ENCODE results near the gene COL26A1.

DNA sequence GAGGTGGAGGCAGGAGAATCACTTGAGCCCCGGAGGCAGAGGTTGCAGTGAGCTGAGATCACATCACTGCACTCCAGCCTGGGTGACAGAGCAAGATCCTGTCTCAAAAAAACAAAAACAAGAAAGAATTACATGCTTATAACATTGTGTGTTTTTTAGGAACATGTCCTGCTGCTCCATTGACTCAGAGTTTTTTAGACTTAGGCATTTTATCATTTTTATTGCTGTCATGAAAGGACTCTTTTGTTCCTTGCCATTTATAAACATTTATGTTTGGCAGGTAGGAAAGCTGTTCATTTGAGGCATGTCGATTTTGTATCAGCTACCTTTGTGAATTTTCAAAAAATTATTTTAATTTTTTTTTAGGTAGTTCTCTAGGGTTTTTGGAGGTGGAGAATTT, 20.3 kb downstream of the COL26A1 start:
- TF ChIP-seq, protein P1, sequence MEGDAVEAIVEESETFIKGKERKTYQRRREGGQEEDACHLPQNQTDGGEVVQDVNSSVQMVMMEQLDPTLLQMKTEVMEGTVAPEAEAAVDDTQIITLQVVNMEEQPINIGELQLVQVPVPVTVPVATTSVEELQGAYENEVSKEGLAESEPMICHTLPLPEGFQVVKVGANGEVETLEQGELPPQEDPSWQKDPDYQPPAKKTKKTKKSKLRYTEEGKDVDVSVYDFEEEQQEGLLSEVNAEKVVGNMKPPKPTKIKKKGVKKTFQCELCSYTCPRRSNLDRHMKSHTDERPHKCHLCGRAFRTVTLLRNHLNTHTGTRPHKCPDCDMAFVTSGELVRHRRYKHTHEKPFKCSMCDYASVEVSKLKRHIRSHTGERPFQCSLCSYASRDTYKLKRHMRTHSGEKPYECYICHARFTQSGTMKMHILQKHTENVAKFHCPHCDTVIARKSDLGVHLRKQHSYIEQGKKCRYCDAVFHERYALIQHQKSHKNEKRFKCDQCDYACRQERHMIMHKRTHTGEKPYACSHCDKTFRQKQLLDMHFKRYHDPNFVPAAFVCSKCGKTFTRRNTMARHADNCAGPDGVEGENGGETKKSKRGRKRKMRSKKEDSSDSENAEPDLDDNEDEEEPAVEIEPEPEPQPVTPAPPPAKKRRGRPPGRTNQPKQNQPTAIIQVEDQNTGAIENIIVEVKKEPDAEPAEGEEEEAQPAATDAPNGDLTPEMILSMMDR (IDR thresholded peaks at IDR 0.05) = no peak
- TF ChIP-seq POLR2A (IDR thresholded peaks at IDR 0.05) (no peak), POLR2AphosphoS5 (IDR thresholded peaks at IDR 0.05) (no peak), EP300 (IDR thresholded peaks at IDR 0.05) (no peak)

Measured in stomach (tissue), 4 donors.